GM19328 (cell line): ENCODE results near the gene AGPS.

ENCODE experiments used
- ATAC-seq: cut with Tn5 transposase; IDR thresholded peaks from one replicate; pipeline ENCODE4 v1.9.1; 2021; ENCODE audit warnings: mild to moderate bottlenecking, moderate library complexity; ENCODE audit not compliant: unreplicated experiment

AGPS gene

GRCh38 chr2:177520324-177520723, 127.8 kb downstream of the AGPS start:
- ATAC-seq: no peak

- ATAC-seq: no peak
These were observed 131.2 kb downstream of the AGPS start for GRCh38 chr2:177523781-177524180.

GRCh38 chr2:177525351-177525924, 132.9 kb downstream of the AGPS start:
- no peak for ATAC-seq

- no peak for ATAC-seq
These were observed 135.9 kb downstream of the AGPS start for GRCh38 chr2:177528351-177528933.

- ATAC-seq: no peak
These were observed 136.6 kb downstream of the AGPS start for GRCh38 chr2:177529166-177529565.

GRCh38 chr2:177530561-177530960, 138.0 kb downstream of the AGPS start:
- ATAC-seq: no peak

- ATAC-seq: no peak
These were observed 139.1 kb downstream of the AGPS start for GRCh38 chr2:177531706-177532105.

- ATAC-seq: no peak
These were observed 140.0 kb downstream of the AGPS start for GRCh38 chr2:177532567-177532966.

- no peak for ATAC-seq
These were observed 140.7 kb downstream of the AGPS start for GRCh38 chr2:177533253-177533652.

- ATAC-seq: no peak
These were observed 142.4 kb downstream of the AGPS start for GRCh38 chr2:177535000-177535399.

GRCh38 chr2:177535958-177536504, 143.5 kb downstream of the AGPS start:
- ATAC-seq: no peak

GRCh38 chr2:177537213-177537612, 144.6 kb downstream of the AGPS start:
- ATAC-seq: no peak

- ATAC-seq: no peak
These were observed 145.1 kb downstream of the AGPS start for GRCh38 chr2:177537636-177538035.

GRCh38 chr2:177538323-177538722, 145.8 kb downstream of the AGPS start:
- no peak for ATAC-seq

GRCh38 chr2:177540283-177540682, 147.7 kb downstream of the AGPS start:
- no peak for ATAC-seq

GRCh38 chr2:177541258-177541991, 148.9 kb downstream of the AGPS start:
- no peak for ATAC-seq

- no peak for ATAC-seq
These were observed 149.8 kb downstream of the AGPS start for GRCh38 chr2:177542396-177542795.

GRCh38 chr2:177543007-177543760, 150.6 kb downstream of the AGPS start:
- no peak for ATAC-seq

GRCh38 chr2:177545143-177545542, 152.6 kb downstream of the AGPS start:
- ATAC-seq: no peak

- no peak for ATAC-seq
These were observed 153.5 kb downstream of the AGPS start for GRCh38 chr2:177545981-177546585.

GRCh38 chr2:177547122-177547521, 154.5 kb downstream of the AGPS start:
- ATAC-seq: peak; percentile 79
